HUDEP-2 (cell line): ENCODE measurements around the gene LIMS2.

Experiments used
- DNase-seq, 76 experiments: peaks; one replicate each; lab custom pipeline; 2025; ENCODE audit not compliant: unreplicated experiment in 76 of 76; lab: John Stamatoyannopoulos, UW

LIMS2 gene

GRCh38 chr2:127701193-127701650 is 25.9 kb upstream of the LIMS2 start, which contains the start of gene SFT2D3:
Gene SFT2D3, plus strand, starts transcription at chr2:127701497. Its CDS starts 32 bp downstream, at chr2:127701529.
- peak in 75 of 76 experiments; percentile 5 to 93 (median 84) for DNase-seq

GRCh38 chr2:127700527-127701192 is 25.3 kb upstream of the LIMS2 start:
- peak in 74 of 76 experiments; percentile 16 to 94 (median 80) for DNase-seq

- DNase-seq: no peak
These were observed 23.4 kb upstream of the LIMS2 start for GRCh38 chr2:127698553-127699355.

GRCh38 chr2:127697482-127698180 is 22.3 kb upstream of the LIMS2 start:
- no peak for DNase-seq

GRCh38 chr2:127695491-127696472 is 20.5 kb upstream of the LIMS2 start:
- DNase-seq: peak in 42 of 76 experiments; percentile 1 to 61 (median 28)

GRCh38 chr2:127694986-127695385 is 19.7 kb upstream of the LIMS2 start:
- no peak for DNase-seq

- no peak for DNase-seq
These were observed 15.4 kb upstream of the LIMS2 start for GRCh38 chr2:127690696-127691095.

GRCh38 chr2:127688405-127688804 is 13.1 kb upstream of the LIMS2 start:
- DNase-seq: no peak

GRCh38 chr2:127685410-127686080 is 10.2 kb upstream of the LIMS2 start:
- no peak for DNase-seq

- DNase-seq: no peak
These were observed 8.4 kb upstream of the LIMS2 start for GRCh38 chr2:127683757-127684156.

GRCh38 chr2:127683056-127683455 is 7.7 kb upstream of the LIMS2 start:
- DNase-seq: no peak

GRCh38 chr2:127681976-127682857 is 6.9 kb upstream of the LIMS2 start:
- no peak for DNase-seq

GRCh38 chr2:127681288-127681804 is 6.0 kb upstream of the LIMS2 start:
- no peak for DNase-seq

GRCh38 chr2:127680706-127681287 is 5.5 kb upstream of the LIMS2 start:
- no peak for DNase-seq

- DNase-seq: no peak
These were observed 4.5 kb upstream of the LIMS2 start for GRCh38 chr2:127679680-127680361.

- DNase-seq: no peak
These were observed 3.7 kb upstream of the LIMS2 start for GRCh38 chr2:127678991-127679390.

- no peak for DNase-seq
These were observed 3.2 kb upstream of the LIMS2 start for GRCh38 chr2:127678531-127678930.
